ENCODE results near the gene ADARB2. TPM values are rescaled to one million over a fixed set of nuclear protein-coding genes. Genes with fewer than 3 reads are reported as not detected.

Gene ADARB2
- total and polyA plus RNA-seq, 4 donors = 0.55 to 0.70 (median 0.59) TPM; not detected in 1

GRCh38 chr10:1607466-1607865 lies 129.9 kb downstream of the ADARB2 start:
- Histone ChIP-seq H3K9me3 (ENCODE audit: control insufficient read depth in 4 of 4, low read length in 3 of 4) (no peaks in the 10 kb centered on the region), H3K4me3 (ENCODE audit: low read depth in 1 of 3, low read length in 3 of 3) (no peak overlapping the region), H3K9ac (ENCODE audit: low read depth in 1 of 2, low read length in 2 of 2) (no peak overlapping the region), H3K27me3 (ENCODE audit: control insufficient read depth in 4 of 4, insufficient read depth in 4 of 4, low read length in 3 of 4) (peaks cover 4 to 10% (median 6%) of the 10 kb centered on the region in 4 donors), H3K4me1 (ENCODE audit: control insufficient read depth in 4 of 4, insufficient read depth in 4 of 4, low read length in 3 of 4) (peaks cover 0 to 3% (median 0%) of the 10 kb centered on the region in 4 donors), H3K36me3 (ENCODE audit: control insufficient read depth in 4 of 4, insufficient read depth in 3 of 4, low read depth in 1 of 4, low read length in 3 of 4) (no peaks in the 10 kb centered on the region), H3K27ac (ENCODE audit: low read depth in 1 of 2, low read length in 2 of 2) (no peak overlapping the region)
- TF ChIP-seq MAX (IDR thresholded peaks at IDR 0.05) (no peak), FOXA1 (IDR thresholded peaks at IDR 0.05) (no peak), SP1 (IDR thresholded peaks at IDR 0.05) (no peak), YY1 (IDR thresholded peaks at IDR 0.05) (no peak), NR2F2 (IDR thresholded peaks at IDR 0.05) (no peak), JUND (IDR thresholded peaks at IDR 0.05) (no peak), RXRA (IDR thresholded peaks at IDR 0.05) (no peak), ZBTB33 (IDR thresholded peaks at IDR 0.05) (no peak), HNF4A (conservative IDR thresholded peaks at IDR 0.05) (no peak), REST (IDR thresholded peaks at IDR 0.05) (no peak), RAD21 (IDR thresholded peaks at IDR 0.05) (no peak), EGR1 (IDR thresholded peaks at IDR 0.05; ENCODE audit: low read depth in 2 of 2) (no peak), HNF4G (IDR thresholded peaks at IDR 0.05) (no peak), GABPA (IDR thresholded peaks at IDR 0.05 in 1 of 2, conservative IDR thresholded peaks at IDR 0.05 in 1 of 2) (no peak), TAF1 (conservative IDR thresholded peaks at IDR 0.05) (no peak), FOXA2 (IDR thresholded peaks at IDR 0.05) (no peak)
- 84% methylated on average over 14 of the region's 14 CpGs for WGBS
- DNase-seq (ENCODE audit: low spot score) = no peak

GRCh38 chr10:1605999-1606940 lies 131.1 kb downstream of the ADARB2 start:
- H3K27ac ChIP-seq (ENCODE audit: low read depth in 1 of 2, low read length in 2 of 2) = no peak overlapping the region
- H3K4me1 ChIP-seq (ENCODE audit: control insufficient read depth in 4 of 4, insufficient read depth in 4 of 4, low read length in 3 of 4) = peaks cover 0 to 3% (median 0%) of the 10 kb centered on the region in 4 donors
- H3K9ac ChIP-seq (ENCODE audit: low read depth in 1 of 2, low read length in 2 of 2) = no peak overlapping the region
- DNase-seq (ENCODE audit: low spot score) = no peak
- TF ChIP-seq YY1 (IDR thresholded peaks at IDR 0.05) (no peak), NR2F2 (IDR thresholded peaks at IDR 0.05) (no peak), SP1 (IDR thresholded peaks at IDR 0.05) (no peak), JUND (IDR thresholded peaks at IDR 0.05) (no peak), RXRA (IDR thresholded peaks at IDR 0.05) (no peak), ZBTB33 (IDR thresholded peaks at IDR 0.05) (no peak), REST (IDR thresholded peaks at IDR 0.05) (no peak)
- H3K9me3 ChIP-seq (ENCODE audit: control insufficient read depth in 4 of 4, low read length in 3 of 4) = no peaks in the 10 kb centered on the region
- H3K36me3 ChIP-seq (ENCODE audit: control insufficient read depth in 4 of 4, insufficient read depth in 3 of 4, low read depth in 1 of 4, low read length in 3 of 4) = no peaks in the 10 kb centered on the region
- H3K27me3 ChIP-seq (ENCODE audit: control insufficient read depth in 4 of 4, insufficient read depth in 4 of 4, low read length in 3 of 4) = peaks cover 0 to 7% (median 6%) of the 10 kb centered on the region in 4 donors
- H3K4me3 ChIP-seq (ENCODE audit: low read depth in 1 of 3, low read length in 3 of 3) = no peak overlapping the region
- WGBS = 70% methylated on average over 14 of the region's 14 CpGs
